Endodermal cell (in vitro differentiated cells): ENCODE results near the gene KCNMA1. TPM values are rescaled to one million over a fixed set of nuclear protein-coding genes. Genes with fewer than 3 reads are reported as not detected.

ENCODE experiments used
- DNase-seq: peaks from one replicate; pipeline ENCODE4 v3.0.0-alpha.2; 2017
- H3K27ac ChIP-seq: 2 replicates; pipeline ENCODE4 v1.5.1; 2013; ENCODE audit warnings: mild to moderate bottlenecking, low read depth, low read length, moderate library complexity
- H3K27me3 ChIP-seq: 2 replicates; pipeline ENCODE4 v1.6.1; 2013; ENCODE audit warnings: mild to moderate bottlenecking, low read length, moderate library complexity; ENCODE audit not compliant: insufficient read depth, control insufficient read depth, poor library complexity, severe bottlenecking
- H3K36me3 ChIP-seq: 2 replicates; pipeline ENCODE4 v1.7.0; 2013; ENCODE audit warnings: mild to moderate bottlenecking, low read length, moderate library complexity; ENCODE audit not compliant: control insufficient read depth, insufficient read depth
- H3K4me1 ChIP-seq: one replicate; pipeline ENCODE4 v1.7.0; 2013; ENCODE audit warnings: low read length; ENCODE audit not compliant: control insufficient read depth, insufficient read depth
- H3K4me3 ChIP-seq: 2 replicates; pipeline ENCODE4 v1.5.1; 2013; ENCODE audit warnings: mild to moderate bottlenecking, low read length, moderate library complexity
- H3K9ac ChIP-seq: 2 replicates; pipeline ENCODE4 v1.6.1; 2013; ENCODE audit warnings: mild to moderate bottlenecking, low read length, moderate library complexity; ENCODE audit not compliant: poor library complexity, severe bottlenecking; ENCODE audit errors: extremely low read depth
- H3K9me3 ChIP-seq: 2 replicates; pipeline ENCODE4 v1.6.1; 2013; ENCODE audit warnings: mild to moderate bottlenecking, low read length, moderate library complexity; ENCODE audit not compliant: control insufficient read depth
- H3K27ac Mint-ChIP-seq: 2 replicates; pipeline ENCODE4 v1.8.0; 2020; ENCODE audit warnings: mixed read lengths
- H3K27me3 Mint-ChIP-seq: 2 replicates; pipeline ENCODE4 v1.8.0; 2021; ENCODE audit warnings: mild to moderate bottlenecking, mixed read lengths; ENCODE audit not compliant: insufficient read depth
- H3K36me3 Mint-ChIP-seq: 2 replicates; pipeline ENCODE4 v1.8.0; 2020; ENCODE audit warnings: low read depth, mixed read lengths
- H3K4me1 Mint-ChIP-seq: 2 replicates; pipeline ENCODE4 v1.8.0; 2020; ENCODE audit warnings: mixed read lengths
- H3K4me3 Mint-ChIP-seq: 2 replicates; pipeline ENCODE4 v1.8.0; 2020; ENCODE audit warnings: mild to moderate bottlenecking, moderate library complexity, mixed read lengths
- H3K9me3 Mint-ChIP-seq: 2 replicates; pipeline ENCODE4 v1.8.0; 2020; ENCODE audit warnings: mild to moderate bottlenecking, mixed read lengths
- WGBS, 2 experiments: methylation state at CpG; one replicate each; pipeline versions ENCODE4 v1.1.5 to v1.1.7; 2013; ENCODE audit warnings: missing lambda C conversion rate in 2 of 2, mixed read lengths in 1 of 2; ENCODE audit not compliant: insufficient coverage in 1 of 2, insufficient read length in 1 of 2; 5-methylcytosine and 5-hydroxymethylcytosine counted together
- total RNA-seq, 2 donors: library from RNA; stranded (reverse); fragmentation: NEBNext Ultra II Directional in 1 of 2; extraction: Animal tissue kit (Norgen Biotek cat#: 25700) in 1 of 2; gene quantifications; 2 replicates in 1 of 2; 3 replicates in 1 of 2; pipeline ENCODE4 v1.2.1, GENCODE V29; 2021
- TF ChIP-seq, protein P1 (sequence below): fragments of 200-600 bp; sonication (generic); conservative IDR thresholded peaks from 2 replicates; pipeline ENCODE4 v1.5.0; 2021; ENCODE audit warnings: antibody characterized with exemption, mild to moderate bottlenecking

KCNMA1 gene
- total RNA-seq, 2 donors from 2014 or later = 0.55 to 1.3 TPM

DNA sequence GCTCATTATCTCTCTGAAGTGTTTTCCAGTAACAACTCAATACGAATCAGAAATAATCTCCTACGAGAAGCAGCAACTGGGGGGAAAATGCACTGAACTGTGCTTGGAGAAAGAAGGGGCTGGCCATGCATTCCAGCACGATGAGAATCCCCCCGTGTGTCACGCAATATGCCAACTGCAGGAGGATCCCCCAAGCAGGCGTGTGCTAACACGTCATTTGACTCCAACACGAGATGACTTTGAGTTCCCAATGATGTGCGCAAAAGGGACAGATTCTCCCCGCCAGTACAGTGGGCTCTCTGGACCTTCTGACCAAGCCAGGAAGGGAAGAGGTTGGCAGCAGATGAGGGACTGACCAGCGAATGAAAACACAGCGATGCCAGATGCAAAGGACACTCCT lies 105.5 kb downstream of the KCNMA1 start:
- Histone ChIP-seq H3K9ac (no peak overlapping the region), H3K9me3 (no peaks in the 10 kb centered on the region), H3K4me3 (no peak overlapping the region), H3K36me3 (no peaks in the 10 kb centered on the region), H3K4me1 (no peaks in the 10 kb centered on the region), H3K27ac (no peak overlapping the region), H3K27me3 (no peaks in the 10 kb centered on the region)
- TF ChIP-seq, protein P1, sequence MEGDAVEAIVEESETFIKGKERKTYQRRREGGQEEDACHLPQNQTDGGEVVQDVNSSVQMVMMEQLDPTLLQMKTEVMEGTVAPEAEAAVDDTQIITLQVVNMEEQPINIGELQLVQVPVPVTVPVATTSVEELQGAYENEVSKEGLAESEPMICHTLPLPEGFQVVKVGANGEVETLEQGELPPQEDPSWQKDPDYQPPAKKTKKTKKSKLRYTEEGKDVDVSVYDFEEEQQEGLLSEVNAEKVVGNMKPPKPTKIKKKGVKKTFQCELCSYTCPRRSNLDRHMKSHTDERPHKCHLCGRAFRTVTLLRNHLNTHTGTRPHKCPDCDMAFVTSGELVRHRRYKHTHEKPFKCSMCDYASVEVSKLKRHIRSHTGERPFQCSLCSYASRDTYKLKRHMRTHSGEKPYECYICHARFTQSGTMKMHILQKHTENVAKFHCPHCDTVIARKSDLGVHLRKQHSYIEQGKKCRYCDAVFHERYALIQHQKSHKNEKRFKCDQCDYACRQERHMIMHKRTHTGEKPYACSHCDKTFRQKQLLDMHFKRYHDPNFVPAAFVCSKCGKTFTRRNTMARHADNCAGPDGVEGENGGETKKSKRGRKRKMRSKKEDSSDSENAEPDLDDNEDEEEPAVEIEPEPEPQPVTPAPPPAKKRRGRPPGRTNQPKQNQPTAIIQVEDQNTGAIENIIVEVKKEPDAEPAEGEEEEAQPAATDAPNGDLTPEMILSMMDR = no peak
- 89 to 90% methylated on average over 9 to 12 of the region's 12 CpGs for WGBS, 2 experiments
- peaks cover 10% of the 10 kb centered on the region for H3K4me1 Mint-ChIP-seq
- H3K27ac Mint-ChIP-seq = no peak overlapping the region
- H3K4me3 Mint-ChIP-seq = no peak overlapping the region
- no peaks in the 10 kb centered on the region for H3K9me3 Mint-ChIP-seq
- H3K27me3 Mint-ChIP-seq = no peaks in the 10 kb centered on the region
- H3K36me3 Mint-ChIP-seq = no peaks in the 10 kb centered on the region
- DNase-seq = no peak

DNA sequence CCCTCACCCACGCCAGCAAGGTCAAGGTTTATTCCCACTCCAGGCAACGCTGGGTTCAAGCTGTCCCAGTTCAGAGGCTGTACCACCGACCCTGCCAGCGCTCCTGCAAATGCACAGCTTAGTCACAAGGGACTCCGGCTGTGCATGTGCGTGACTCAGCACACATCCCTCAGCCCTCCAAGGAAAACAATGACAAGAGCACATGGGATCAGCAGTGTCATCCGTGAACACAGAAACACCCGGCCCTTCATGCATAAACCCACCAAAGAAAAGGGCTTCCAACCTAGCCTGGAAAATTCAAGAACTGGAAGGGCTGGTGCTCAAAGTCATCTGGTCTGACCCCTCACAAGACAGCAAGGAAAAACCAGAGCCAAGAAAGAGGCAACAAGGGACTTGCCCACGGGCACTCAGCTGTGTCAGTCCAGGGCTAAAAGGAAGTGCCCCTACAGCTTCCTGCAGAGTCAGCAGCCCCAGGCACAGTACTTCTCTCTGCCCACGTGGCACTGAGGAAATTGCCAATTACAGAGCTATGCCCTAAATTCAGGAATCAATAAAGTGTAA lies 106.1 kb downstream of the KCNMA1 start:
- H3K27me3 ChIP-seq = no peaks in the 10 kb centered on the region
- H3K27ac ChIP-seq = no peak overlapping the region
- no peaks in the 10 kb centered on the region for H3K9me3 ChIP-seq
- TF ChIP-seq, protein P1 = no peak
- H3K27me3 Mint-ChIP-seq = no peaks in the 10 kb centered on the region
- 77 to 80% methylated on average over 9 to 10 of the region's 10 CpGs for WGBS, 2 experiments
- H3K4me3 ChIP-seq = no peak overlapping the region
- no peak overlapping the region for H3K9ac ChIP-seq
- H3K4me3 Mint-ChIP-seq = no peak overlapping the region
- H3K4me1 ChIP-seq = no peaks in the 10 kb centered on the region
- no peaks in the 10 kb centered on the region for H3K36me3 ChIP-seq
- no peak overlapping the region for H3K27ac Mint-ChIP-seq
- peaks cover 10% of the 10 kb centered on the region for H3K4me1 Mint-ChIP-seq
- H3K9me3 Mint-ChIP-seq = no peaks in the 10 kb centered on the region
- H3K36me3 Mint-ChIP-seq = no peaks in the 10 kb centered on the region
- no peak for DNase-seq

- H3K9me3 ChIP-seq = no peaks in the 10 kb centered on the region
- H3K36me3 ChIP-seq = no peaks in the 10 kb centered on the region
- H3K27ac ChIP-seq = no peak overlapping the region
- DNase-seq = no peak
- 82 to 100% methylated on average over 2 to 3 of the region's 3 CpGs for WGBS, 2 experiments
- no peak overlapping the region for H3K4me3 Mint-ChIP-seq
- no peaks in the 10 kb centered on the region for H3K4me1 ChIP-seq
- H3K27me3 ChIP-seq = no peaks in the 10 kb centered on the region
- no peak overlapping the region for H3K27ac Mint-ChIP-seq
- no peaks in the 10 kb centered on the region for H3K9me3 Mint-ChIP-seq
- H3K27me3 Mint-ChIP-seq = no peaks in the 10 kb centered on the region
- TF ChIP-seq, protein P1 = no peak
- H3K9ac ChIP-seq = no peak overlapping the region
- H3K4me3 ChIP-seq = no peak overlapping the region
- H3K36me3 Mint-ChIP-seq = no peaks in the 10 kb centered on the region
- H3K4me1 Mint-ChIP-seq = peaks cover 10% of the 10 kb centered on the region
Observed at GRCh38 chr10:77530011-77530410, 107.6 kb downstream of the KCNMA1 start.
